HG03439 (cell line): ENCODE measurements around the gene RYR3.

Source experiments
- ATAC-seq: cut with Tn5 transposase; IDR thresholded peaks from one replicate; pipeline ENCODE4 v1.9.1; 2021; ENCODE audit warnings: mild to moderate bottlenecking, moderate library complexity; ENCODE audit not compliant: unreplicated experiment

The RYR3 gene

DNA sequence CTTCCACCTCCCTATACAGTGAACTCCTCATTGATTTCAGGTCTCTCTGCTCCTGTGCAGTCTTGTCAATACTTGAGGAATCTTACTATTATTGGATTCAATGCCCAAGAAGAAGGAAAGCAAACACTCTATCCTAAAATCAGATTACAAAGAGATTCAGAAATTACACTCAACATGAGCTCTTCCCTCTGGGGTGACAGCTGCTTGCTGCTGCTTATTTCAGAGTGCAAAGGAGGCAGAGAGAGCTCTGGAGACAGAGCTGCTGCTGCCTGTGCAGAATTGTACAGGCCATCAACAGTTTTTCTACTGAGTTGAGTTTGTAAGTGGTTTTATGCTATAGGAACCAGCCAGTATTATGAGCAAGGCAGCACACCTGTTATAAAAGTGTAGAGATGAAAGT, 7.1 kb downstream of the RYR3 start:
- ATAC-seq = no peak

DNA sequence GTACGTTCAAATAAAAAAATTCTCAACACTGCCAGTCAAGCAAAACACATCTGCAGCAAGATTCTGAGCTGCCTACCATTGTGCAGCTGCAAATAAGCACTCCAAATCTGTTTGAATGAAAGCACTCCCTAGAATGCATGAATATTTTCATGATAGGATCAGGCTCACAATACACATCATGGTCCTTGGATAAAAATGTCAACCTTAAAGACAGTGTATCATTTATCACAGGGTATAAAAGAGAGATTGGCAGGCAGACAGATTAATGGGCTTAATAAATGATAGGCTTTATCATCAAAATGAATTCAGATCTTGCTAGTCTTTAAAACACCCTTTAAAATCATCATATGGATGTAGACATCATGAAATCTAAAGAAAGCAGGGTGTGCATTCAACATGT, 9.2 kb downstream of the RYR3 start:
- ATAC-seq = no peak

DNA sequence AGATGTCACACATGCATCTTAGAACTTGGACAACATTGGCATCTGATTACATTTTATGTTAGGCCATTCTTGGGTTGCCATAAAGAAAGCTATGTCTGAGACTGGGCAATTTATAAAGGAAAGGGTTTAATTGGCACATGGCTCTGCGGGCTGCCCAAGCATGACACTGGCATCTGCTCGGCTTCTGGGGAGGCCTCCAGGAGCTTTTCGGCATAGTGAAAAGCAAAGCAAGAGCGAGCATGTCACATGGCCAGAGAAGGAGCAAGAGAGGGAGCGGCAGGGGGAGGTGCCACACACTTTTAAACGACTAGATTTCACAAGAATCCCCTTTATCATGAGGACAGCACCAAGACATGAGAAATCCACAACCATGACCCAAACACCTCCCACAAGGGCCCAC, 11.3 kb downstream of the RYR3 start:
- no peak for ATAC-seq

DNA sequence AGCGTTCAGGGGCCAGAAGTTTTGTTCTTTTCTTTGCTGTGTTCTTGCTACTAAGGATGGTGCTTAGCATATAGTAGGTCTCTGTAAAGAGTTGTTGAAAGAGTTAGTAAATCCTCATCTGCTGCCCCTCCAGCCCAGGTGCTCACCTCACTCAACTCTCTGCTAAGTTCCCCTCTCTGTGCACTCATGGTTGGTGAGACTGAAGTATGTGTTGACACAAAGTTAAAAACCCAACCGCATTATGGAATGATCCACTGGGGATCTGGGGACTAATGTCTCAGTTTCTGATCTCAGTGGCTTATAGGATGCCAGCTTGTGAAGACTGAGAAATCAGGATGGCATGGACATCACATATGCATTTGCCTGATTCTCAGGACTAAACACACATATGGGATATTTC, 13.8 kb downstream of the RYR3 start:
- no peak for ATAC-seq

DNA sequence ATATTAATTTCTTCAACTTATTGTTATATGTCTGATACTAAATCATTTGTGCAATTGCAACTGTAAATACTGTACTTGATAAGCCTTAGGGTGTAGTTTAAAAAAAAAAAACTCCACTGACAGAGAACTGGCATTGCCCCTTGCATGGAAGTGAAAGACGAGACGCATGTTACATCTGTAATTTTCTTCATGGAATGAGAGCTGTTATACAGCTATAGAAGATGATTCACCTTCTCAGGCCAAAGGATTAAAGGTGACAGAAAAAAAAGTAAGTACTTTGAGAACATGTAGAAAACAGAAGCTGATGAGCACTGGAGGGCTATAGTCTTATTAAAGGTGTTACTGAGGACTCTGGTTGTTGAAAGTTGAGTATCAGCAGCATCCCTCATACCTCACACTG, 16.1 kb downstream of the RYR3 start:
- no peak for ATAC-seq

DNA sequence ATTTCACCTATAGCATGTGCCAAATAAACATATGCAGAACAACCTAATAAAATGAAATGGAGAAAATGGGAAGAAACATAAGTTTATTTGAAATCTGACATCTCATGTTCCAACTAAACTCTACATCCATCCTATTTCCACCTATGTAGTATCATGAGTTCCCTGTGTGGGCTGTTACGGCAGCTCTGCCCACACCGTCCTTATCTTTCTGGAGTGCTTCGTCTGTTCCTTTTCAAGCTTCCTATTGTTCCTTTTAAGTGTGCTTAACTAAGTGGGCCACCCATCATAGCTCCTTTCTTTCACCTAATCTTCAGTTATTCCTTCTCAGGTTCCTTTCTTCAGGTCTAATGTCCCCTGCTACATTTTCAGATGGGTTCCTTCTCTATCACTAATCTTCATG, 17.3 kb downstream of the RYR3 start:
- ATAC-seq = no peak

DNA sequence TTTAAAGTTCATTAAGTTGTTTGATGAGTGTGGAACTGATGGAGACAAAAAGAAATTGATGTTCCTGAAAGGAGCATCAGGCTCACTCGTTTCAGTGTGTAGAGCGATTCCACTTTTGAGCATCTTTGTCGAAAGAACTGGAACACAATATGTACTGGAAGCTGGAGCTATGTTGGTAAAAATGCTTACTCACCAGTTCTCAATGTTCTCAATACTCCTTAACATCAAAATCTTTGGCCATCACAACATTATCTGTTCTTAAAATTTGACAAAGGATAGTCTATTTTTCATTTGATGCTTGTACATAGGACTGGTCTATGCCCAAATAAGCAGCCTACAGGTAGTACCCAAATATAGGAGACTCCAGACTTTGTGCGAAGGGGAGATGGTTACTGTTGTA, 18.7 kb downstream of the RYR3 start:
- ATAC-seq = no peak

DNA sequence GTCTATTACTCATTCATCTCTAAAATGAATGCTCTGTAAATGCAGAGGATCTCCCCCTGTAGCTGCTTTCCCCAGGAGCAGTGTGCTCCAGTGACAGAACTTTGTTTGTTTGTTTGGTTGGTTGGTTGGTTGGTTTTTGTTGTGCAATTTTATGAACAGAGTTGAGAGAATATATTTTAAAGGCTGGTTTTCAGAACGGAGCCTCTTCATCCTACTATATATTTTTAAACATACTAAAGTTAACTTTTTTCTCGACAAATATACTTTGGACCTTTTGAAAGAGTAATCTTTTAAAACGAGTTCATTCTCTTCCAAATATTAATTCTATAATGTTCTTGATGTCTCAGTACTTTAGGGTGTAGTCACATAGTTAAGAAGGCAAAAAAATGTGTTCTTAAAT, 20.2 kb downstream of the RYR3 start:
- no peak for ATAC-seq

DNA sequence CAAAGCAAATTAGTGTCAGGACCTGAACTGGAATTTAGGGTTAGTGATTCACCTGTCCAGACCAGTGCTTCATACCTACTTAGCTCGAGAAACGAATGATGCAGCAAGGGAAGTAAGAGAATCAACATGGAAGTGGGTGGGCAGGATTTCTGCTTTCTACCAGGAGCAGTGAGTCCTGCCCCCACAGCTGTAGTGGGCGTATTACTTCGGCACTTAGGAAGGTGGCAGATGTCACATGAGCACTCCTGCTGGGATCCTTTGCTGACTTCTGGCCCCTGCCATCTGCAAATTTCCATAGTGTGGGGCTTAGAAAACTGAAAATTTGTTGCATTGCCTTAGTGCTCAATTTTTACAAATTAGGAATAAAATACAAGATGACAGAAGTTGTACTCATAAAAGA, 31.2 kb downstream of the RYR3 start:
- ATAC-seq = no peak

DNA sequence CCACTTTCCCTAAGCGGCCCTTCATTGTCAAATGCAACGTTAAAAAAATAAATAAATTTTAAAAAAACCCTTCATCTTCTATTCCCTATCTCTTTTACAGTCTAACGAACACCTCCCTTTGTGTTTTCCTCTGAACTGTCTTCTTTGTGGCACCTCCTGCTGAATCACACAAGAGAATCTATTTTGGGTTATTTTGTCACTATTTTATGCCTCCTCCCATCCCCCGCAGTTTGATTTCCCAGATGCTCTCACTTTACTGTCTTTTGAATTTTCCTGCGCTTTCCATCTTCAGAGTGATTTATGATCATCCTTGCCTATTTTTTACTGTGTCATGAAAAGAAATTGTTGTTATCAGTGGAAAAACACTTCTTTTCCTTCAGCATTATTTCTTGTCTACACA, 32.5 kb downstream of the RYR3 start:
- ATAC-seq = no peak

DNA sequence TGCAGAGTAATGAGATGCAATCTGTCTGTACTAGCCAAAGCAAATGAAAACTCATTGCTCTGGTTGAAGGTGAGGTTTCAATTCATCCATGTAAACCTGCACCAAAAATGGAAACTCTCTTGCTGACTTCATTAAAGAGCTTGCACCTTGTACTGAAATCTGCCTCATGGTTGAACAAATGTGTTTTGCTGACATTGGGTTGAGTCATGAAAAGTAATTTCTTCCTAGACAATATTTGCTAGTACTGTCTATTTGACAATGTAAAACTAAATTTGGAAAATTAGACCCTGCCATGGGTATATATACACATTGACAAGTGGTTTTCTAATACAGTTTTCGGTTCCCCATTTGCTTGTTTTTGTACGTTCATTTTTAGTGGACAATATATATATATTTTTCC, 33.3 kb downstream of the RYR3 start:
- ATAC-seq = no peak

DNA sequence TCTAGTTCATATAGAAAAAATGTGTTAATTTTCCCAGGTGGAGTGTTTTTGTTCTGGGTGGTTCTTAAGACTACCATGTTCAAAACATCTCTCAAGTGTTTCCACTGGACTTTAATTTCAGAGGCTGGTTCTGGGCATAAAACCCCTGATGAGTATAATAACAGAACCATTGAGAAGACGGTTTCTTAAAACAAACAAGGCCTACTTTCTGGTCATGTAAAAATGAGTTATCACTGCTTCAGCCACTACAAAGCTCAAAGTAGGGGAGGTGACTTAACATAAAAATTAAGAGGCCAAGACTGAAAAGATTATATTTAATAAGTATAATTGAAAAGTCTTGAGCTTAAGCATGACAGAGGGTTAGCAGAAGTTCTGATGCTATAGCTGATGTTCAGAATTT, 33.8 kb downstream of the RYR3 start:
- no peak for ATAC-seq

DNA sequence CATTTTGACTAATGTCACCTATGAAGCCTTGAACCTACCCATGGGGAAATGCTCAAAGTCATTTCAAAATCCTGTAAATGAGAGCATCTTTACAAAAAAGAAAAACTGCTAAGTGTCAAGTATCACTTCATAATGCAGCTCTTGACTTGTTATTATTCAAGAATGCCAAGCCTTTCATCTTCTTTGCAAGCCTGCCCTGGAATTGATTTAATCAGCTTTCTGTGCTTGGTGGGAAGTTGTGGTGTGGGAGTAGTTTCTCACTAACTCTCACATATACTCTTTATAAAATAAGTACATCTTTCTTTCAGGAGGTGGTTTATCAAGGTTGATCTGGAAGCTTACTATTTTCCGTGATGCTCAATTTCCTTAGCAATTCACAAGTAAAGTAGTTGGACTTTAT, 43.6 kb downstream of the RYR3 start:
- no peak for ATAC-seq

DNA sequence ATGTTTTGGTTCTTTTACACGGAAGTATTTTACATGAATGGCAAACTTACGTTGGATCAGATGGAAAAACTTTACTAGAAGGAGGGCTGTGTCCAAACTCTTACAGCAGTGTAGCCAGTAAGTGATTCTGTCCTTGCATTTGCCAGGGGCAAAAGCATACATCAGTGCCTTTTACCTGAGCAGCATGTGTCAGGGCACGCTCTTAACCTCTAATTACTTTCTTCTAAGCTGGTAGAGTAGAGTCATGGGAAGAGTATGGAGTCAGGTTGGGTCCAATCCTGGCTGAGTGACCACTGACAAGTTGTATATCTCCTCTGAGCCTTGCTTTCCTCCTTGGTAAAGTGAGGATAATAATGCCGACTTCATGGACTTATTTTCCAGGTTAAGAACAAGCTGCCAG, 47.1 kb downstream of the RYR3 start:
- ATAC-seq = no peak

DNA sequence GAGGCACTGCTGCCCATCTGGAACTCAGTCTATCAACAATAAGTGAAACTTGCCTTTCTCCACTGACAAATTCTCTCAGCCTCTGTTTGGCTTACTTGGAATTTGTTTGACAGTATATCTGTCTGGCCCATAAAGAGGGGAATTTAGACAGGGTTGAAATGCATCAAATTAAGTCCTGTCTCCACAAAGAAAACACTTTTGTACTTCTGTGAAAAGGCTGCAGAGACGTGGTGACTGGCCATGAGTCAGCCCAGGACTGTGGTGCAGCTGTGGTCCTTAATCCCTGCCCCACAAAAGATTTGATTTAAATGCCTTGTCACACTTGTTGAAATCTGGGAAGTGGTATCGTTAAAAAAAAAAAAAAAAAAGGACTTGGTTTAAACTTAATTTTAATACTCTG, 47.5 kb downstream of the RYR3 start:
- ATAC-seq = no peak

DNA sequence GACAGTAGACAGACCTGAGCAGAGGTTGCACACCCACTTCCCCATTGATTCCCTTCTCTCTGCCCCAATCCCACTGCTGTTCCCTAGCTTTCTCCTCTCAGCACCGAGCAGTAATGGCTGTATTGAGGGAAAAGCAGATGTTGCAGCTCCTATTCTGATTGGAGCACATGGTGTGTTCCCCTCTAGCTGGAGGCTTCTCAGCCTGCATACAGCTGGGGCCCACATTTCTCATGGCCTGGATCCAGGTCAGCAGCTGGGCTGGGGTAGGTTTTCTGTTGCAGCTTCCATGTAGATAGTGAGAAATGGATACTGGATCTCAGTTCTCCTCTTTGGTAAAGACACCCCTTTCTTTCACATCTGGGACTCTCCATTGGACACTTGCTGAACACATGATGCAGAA, 50.1 kb downstream of the RYR3 start:
- ATAC-seq = no peak

DNA sequence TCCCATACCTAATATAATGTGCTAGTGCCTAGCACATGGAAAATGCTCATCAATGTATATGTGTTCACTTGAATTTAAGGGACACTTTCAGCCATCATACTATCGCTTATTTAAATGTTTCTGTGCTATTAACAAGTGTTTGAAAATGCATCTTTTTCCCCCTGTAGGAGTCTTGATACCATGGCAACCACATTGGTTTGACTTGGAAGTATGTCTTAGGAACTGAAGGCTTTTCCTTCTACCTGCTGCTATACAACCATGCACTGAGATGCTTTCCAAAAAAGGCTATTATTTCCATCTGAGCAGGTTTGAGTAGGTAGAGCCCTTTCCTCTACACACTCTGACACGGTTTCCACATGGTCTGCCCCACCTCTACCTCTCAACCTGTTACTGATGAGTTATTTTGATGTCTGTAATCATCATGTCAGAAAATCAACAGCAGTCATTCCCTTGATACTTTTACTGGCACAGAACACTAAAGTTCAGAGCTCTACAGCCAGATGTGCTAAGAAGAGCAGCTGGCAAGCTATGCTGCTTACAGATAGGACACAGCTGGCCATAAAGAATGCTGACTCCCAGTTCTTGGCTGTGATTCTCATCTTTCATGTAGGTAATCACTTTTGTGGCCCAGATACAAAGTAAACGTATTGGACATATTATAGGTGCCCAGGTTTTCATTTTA, 59.3 kb downstream of the RYR3 start:
- no peak for ATAC-seq

DNA sequence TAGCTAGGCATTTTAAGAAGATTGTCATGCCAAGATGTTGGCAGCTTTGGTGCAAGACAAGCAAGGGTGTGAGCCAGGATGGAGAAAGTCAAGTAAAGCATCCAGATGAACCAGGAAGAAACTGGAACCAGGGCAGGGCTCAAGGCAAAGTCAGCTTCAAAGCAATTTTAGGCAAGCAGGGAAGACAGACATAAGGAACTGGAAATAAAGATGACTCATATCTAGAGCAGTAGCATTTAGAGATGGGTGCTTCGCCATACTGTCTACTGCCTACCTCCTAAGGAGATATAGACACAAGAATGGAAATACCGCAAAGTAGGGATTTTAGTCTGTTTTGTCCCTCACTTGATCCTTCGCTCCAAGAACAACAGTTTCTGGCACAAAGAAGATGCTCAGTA, 59.9 kb downstream of the RYR3 start:
- ATAC-seq = no peak

DNA sequence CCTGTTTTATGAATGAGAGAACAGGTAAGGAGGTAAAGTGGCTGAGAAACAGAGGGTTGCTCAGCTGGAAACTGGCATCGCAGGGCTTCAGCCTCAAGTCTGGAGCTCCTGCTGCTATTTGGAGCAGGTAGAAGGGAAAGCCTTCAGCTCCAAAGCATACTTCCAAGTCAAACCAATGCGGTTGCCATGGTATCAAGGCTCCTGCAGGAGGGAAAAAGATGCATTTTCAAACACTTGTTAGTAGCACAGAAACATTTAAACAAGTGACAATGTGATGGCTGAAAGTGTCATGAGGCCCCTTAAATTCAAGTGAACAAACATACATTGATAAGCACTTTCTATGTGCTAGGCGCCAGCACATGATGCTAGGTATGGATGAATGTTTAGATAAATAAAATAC, 60.4 kb downstream of the RYR3 start:
- ATAC-seq = no peak

DNA sequence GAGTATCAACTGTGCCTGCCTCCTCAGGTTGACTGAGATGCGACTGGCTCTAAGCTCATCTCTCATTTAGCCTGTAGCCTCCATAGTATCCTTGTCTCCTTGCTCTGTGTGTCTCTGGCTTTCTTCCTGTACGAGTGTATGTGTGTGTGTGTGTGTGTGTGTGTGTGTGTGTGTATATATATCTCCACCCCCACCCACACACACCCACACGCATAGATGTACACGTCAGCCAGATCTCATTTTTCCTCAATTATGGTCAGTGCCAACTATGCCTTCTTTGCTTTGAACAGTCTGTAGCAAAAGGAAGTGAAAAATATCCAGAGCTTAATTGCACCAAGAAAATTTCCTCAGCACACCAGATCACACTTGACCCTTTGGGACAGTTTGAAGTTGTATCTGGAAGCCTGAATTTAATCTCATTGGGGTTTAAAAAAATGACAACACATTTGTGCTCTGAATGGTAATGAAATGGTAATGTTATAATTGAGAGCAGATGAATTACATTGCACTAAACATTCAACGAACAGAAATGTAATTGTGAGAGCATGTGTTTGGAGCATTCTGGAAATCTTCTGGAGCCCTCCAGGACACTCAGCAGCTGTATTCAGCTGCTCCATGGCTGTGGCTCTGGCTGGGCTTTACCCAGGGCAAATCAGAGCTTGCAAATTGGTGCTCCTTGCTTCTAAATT, 63.6 kb downstream of the RYR3 start:
- no peak for ATAC-seq

DNA sequence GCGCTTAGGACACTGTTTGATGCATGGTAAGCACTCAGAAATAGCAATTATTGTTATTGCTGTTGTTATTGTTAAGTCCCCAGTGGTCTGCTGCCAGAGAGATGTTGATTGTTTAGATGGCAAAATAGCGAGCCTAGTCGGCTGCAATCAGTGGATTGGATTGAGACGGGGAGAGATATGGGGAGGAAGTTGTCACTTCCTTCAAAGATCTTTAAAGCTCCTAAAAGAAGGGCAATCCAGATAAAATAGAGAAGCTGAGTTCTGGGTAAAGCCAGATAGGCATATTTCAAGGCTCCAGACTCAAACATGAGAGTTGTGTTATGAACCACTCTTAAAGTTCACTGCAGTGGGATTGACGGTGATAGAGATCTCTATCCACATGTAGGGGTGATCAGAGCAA, 64.5 kb downstream of the RYR3 start:
- no peak for ATAC-seq

DNA sequence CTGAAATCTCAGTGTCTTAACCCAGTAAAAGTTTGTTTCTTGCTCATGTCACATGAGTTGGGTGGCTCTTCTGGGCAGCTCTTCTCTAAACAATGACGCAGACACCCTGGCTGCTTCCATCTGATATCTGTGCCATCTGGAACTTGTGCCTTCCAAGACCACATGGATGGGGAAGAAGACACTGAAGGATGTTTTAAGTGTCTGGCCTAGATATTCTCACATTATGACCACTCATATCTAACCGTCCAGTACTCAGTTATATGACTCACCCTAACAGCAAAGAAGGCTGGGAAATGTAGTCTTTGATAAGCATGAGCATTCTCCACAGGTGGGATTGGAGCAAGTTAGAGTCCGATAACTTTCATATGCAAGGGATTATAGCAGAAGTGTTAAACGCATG, 66.4 kb downstream of the RYR3 start:
- ATAC-seq = no peak

DNA sequence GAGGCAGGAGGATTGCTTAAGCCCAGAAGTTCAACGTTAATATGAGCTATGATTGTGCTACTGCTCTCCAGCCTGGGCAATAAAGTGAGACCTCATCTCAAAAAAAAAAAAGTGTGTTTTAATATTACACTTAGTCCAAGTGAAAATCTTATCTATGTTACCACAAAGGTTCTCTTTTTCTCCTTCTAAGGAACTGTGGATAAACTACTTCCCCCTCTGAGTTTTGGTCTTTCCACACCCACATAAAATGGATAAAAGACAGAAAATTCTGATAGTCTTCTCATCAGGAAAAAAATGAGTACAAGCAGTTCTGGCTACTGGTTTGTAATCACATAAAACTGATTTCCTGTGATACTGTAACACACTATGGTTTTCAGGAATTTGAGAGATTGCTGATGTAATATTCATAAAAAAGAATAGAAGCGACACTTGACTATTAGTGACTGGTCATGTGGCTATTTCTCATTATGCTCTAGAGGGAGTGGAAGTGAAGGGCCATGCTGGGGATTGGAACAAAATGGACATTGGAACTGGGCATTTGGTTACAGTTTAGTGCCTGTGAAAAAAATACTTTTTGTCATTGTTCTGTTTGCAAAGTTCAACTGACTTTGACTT, 68.2 kb downstream of the RYR3 start:
- ATAC-seq = no peak
